Measurements from ENCODE around the gene ARL11.

- TF ChIP-seq, protein P1, sequence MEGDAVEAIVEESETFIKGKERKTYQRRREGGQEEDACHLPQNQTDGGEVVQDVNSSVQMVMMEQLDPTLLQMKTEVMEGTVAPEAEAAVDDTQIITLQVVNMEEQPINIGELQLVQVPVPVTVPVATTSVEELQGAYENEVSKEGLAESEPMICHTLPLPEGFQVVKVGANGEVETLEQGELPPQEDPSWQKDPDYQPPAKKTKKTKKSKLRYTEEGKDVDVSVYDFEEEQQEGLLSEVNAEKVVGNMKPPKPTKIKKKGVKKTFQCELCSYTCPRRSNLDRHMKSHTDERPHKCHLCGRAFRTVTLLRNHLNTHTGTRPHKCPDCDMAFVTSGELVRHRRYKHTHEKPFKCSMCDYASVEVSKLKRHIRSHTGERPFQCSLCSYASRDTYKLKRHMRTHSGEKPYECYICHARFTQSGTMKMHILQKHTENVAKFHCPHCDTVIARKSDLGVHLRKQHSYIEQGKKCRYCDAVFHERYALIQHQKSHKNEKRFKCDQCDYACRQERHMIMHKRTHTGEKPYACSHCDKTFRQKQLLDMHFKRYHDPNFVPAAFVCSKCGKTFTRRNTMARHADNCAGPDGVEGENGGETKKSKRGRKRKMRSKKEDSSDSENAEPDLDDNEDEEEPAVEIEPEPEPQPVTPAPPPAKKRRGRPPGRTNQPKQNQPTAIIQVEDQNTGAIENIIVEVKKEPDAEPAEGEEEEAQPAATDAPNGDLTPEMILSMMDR (IDR thresholded peaks at IDR 0.05) = no peak
- no peak for TF ChIP-seq POLR2A (IDR thresholded peaks at IDR 0.05)
Observed at GRCh38 chr13:49615836-49616675, 12.3 kb upstream of the ARL11 start.

Measured in testis (tissue), 2 donors.